Body of pancreas (tissue), 4 donors: ENCODE measurements around the gene PAX2.

Experiments used
- POLR2A ChIP-seq, 3 donors: fragments of 450-650 bp; IDR thresholded peaks; one replicate each; pipeline ENCODE4 v1.6.1; 2016; ENCODE audit warnings: antibody characterized with exemption in 3 of 3, mild to moderate bottlenecking in 2 of 3
- TF ChIP-seq, protein P1 (sequence below), 7 experiments: fragments of 450-650 bp in 4 of 7; fragments of 200-600 bp in 3 of 7; sonication (generic) in 3 of 7; IDR thresholded peaks; one replicate each; pipeline ENCODE4 v1.5.1; 2016 to 2019; ENCODE audit warnings: antibody characterized with exemption in 7 of 7

DNA sequence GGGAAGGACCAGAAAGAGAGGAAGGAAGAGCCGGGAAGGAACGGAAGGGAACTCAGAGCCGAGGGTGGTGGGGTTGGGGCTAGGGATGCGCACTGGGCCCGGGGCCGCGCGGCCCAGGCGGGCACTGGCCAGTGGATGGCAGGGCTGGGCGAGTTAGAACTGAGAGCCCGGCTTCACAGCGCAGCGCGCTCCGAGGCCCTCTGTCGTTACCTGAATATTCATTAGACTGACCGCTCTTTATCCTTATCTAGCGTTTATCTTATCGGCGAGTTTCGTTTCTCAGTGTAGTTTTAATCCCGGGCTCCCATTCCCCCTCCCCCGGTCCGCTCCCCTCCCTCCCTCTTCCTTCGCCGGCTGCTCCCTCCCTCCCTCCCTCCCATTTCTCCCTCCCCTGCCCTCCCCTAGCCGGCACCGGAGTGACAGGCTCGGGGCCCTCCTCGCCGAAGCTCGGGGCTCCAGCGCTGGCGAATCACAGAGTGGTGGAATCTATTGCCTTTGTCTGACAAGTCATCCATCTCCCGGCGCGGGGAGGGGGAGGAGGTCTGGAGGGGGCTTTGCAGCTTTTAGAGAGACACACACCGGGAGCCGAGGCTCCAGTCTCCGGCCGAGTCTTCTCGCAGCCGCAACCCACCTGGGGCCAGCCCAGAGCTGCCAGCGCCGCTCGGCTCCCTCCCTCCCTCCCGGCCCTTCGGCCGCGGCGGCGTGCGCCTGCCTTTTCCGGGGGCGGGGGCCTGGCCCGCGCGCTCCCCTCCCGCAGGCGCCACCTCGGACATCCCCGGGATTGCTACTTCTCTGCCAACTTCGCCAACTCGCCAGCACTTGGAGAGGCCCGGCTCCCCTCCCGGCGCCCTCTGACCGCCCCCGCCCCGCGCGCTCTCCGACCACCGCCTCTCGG is at the start of gene PAX2:
- TF ChIP-seq, protein P1, sequence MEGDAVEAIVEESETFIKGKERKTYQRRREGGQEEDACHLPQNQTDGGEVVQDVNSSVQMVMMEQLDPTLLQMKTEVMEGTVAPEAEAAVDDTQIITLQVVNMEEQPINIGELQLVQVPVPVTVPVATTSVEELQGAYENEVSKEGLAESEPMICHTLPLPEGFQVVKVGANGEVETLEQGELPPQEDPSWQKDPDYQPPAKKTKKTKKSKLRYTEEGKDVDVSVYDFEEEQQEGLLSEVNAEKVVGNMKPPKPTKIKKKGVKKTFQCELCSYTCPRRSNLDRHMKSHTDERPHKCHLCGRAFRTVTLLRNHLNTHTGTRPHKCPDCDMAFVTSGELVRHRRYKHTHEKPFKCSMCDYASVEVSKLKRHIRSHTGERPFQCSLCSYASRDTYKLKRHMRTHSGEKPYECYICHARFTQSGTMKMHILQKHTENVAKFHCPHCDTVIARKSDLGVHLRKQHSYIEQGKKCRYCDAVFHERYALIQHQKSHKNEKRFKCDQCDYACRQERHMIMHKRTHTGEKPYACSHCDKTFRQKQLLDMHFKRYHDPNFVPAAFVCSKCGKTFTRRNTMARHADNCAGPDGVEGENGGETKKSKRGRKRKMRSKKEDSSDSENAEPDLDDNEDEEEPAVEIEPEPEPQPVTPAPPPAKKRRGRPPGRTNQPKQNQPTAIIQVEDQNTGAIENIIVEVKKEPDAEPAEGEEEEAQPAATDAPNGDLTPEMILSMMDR (IDR thresholded peaks at IDR 0.05), result no peak
- TF ChIP-seq POLR2A (IDR thresholded peaks at IDR 0.05), result no peak
